Measurements from ENCODE around the gene ASXL3. TPM values are rescaled to one million over a fixed set of nuclear protein-coding genes. Genes with fewer than 3 reads are reported as not detected.

Gene ASXL3
- total RNA-seq, 6 experiments from 2014 or later: 0.12 to 4.0 (median 1.3) TPM

GRCh38 chr18:33673689-33674088 lies 95.7 kb downstream of the ASXL3 start:
- Histone ChIP-seq H3K36me3 (peaks cover 0 to 1% (median 0%) of the 10 kb centered on the region in 4 donors), H3K9me3 (no peaks in the 10 kb centered on the region), H3K4me1 (no peaks in the 10 kb centered on the region), H3K4me3 (no peak overlapping the region), H3K27me3 (no peaks in the 10 kb centered on the region), H3K27ac (no peak overlapping the region)
- WGBS (ENCODE audit: insufficient coverage, low coverage, low lambda C conversion rate, missing lambda C conversion rate): 80% methylated on average over 4 of the region's 4 CpGs
- no peak for DNase-seq
- intact Hi-C loops (cut with DNase I): no loop called here
- ATAC-seq: no peak
- TF ChIP-seq CTCF (IDR thresholded peaks at IDR 0.05) (no peak), POLR2A (IDR thresholded peaks at IDR 0.05) (no peak)

GRCh38 chr18:33676593-33676992 lies 98.6 kb downstream of the ASXL3 start:
- H3K36me3 ChIP-seq: peaks cover 0 to 1% (median 0%) of the 10 kb centered on the region in 4 donors
- no peaks in the 10 kb centered on the region for H3K4me1 ChIP-seq
- intact Hi-C loops (cut with DNase I): no loop called here
- no peak overlapping the region for H3K4me3 ChIP-seq
- DNase-seq: no peak
- 63% methylated on average over 1 of the region's 1 CpG for WGBS (ENCODE audit: insufficient coverage, low coverage, low lambda C conversion rate, missing lambda C conversion rate)
- ATAC-seq: no peak
- H3K9me3 ChIP-seq: no peaks in the 10 kb centered on the region
- no peak overlapping the region for H3K27ac ChIP-seq
- TF ChIP-seq POLR2A (IDR thresholded peaks at IDR 0.05): no peak
- no peak for TF ChIP-seq CTCF (IDR thresholded peaks at IDR 0.05)
- no peaks in the 10 kb centered on the region for H3K27me3 ChIP-seq

- no peak for ATAC-seq
- no peak overlapping the region for H3K4me3 ChIP-seq
- intact Hi-C loops (cut with DNase I): no loop called here
Measured at GRCh38 chr18:33677891-33678290, 99.9 kb downstream of the ASXL3 start.

GRCh38 chr18:33682436-33682835 lies 104.4 kb downstream of the ASXL3 start:
- Histone ChIP-seq H3K9me3 (no peaks in the 10 kb centered on the region), H3K4me3 (no peak overlapping the region), H3K36me3 (no peaks in the 10 kb centered on the region), H3K27me3 (no peaks in the 10 kb centered on the region), H3K4me1 (no peaks in the 10 kb centered on the region), H3K27ac (no peak overlapping the region)
- intact Hi-C loops (cut with DNase I): no loop called here
- DNase-seq (no peak), ATAC-seq (no peak)
- TF ChIP-seq POLR2A (IDR thresholded peaks at IDR 0.05): no peak
- no peak for TF ChIP-seq CTCF (IDR thresholded peaks at IDR 0.05)
- 93% methylated on average over 5 of the region's 6 CpGs for WGBS (ENCODE audit: insufficient coverage, low coverage, low lambda C conversion rate, missing lambda C conversion rate)

More at GRCh38 chr18:33677891-33678290, 99.9 kb downstream of the ASXL3 start:
- no peak for DNase-seq
- no peaks in the 10 kb centered on the region for H3K27me3 ChIP-seq
- H3K36me3 ChIP-seq: no peaks in the 10 kb centered on the region
- TF ChIP-seq POLR2A (IDR thresholded peaks at IDR 0.05) (no peak), CTCF (IDR thresholded peaks at IDR 0.05) (no peak)
- 68% methylated on average over 2 of the region's 2 CpGs for WGBS (ENCODE audit: insufficient coverage, low coverage, low lambda C conversion rate, missing lambda C conversion rate)
- no peaks in the 10 kb centered on the region for H3K4me1 ChIP-seq
- no peaks in the 10 kb centered on the region for H3K9me3 ChIP-seq
- H3K27ac ChIP-seq: no peak overlapping the region

GRCh38 chr18:33694593-33694992 lies 116.6 kb downstream of the ASXL3 start:
- intact Hi-C loops (cut with DNase I): no loop called here
- peaks cover 0 to 17% (median 0%) of the 10 kb centered on the region in 4 donors for H3K4me1 ChIP-seq
- DNase-seq: no peak
- no peaks in the 10 kb centered on the region for H3K9me3 ChIP-seq
- no peak overlapping the region for H3K4me3 ChIP-seq
- H3K36me3 ChIP-seq: no peaks in the 10 kb centered on the region
- no peak for ATAC-seq
- no peak for TF ChIP-seq CTCF (IDR thresholded peaks at IDR 0.05)
- no peak for TF ChIP-seq POLR2A (IDR thresholded peaks at IDR 0.05)
- H3K27me3 ChIP-seq: no peaks in the 10 kb centered on the region
- WGBS (ENCODE audit: insufficient coverage, low coverage, low lambda C conversion rate, missing lambda C conversion rate): 86% methylated on average over 2 of the region's 2 CpGs
- no peak overlapping the region for H3K27ac ChIP-seq
